Measurements from ENCODE around the gene PIP5K1B. TPM values are rescaled to one million over a fixed set of nuclear protein-coding genes. Genes with fewer than 3 reads are reported as not detected.

The PIP5K1B gene
- total and polyA plus RNA-seq, 10 of the 15 experiments (the other 5 are each of a cell fraction or from before 2014, with no cell fraction given), result 6.8 to 16.3 (median 10.6) TPM

GRCh38 chr9:68978066-68978465 is 273.0 kb downstream of the PIP5K1B start:
- RAD21 ChIA-PET (ENCODE audit: unreplicated experiment), result interaction anchor here (0.7 kb wide), 1 partner anchor 21 kb away, joined by 3 read pairs; no protein-coding TSS in a partner anchor
- H3K36me3 ChIP-seq (ENCODE audit: control insufficient read depth in 2 of 2, insufficient read depth in 2 of 2, low read length in 1 of 2), result no peaks in the 10 kb centered on the region; a peak in 1 of 4 replicates
- H3K4me3 ChIP-seq, result no peak overlapping the region
- POLR2A ChIA-PET, result no interaction called here
- no peak for TF ChIP-seq ZNF217 (IDR thresholded peaks at IDR 0.05)
- no peak for TF ChIP-seq SREBF2 (IDR thresholded peaks at IDR 0.05; ENCODE audit: low read length)
- TF ChIP-seq IKZF2 (IDR thresholded peaks at IDR 0.05), result peak; percentile 52 to 61; a peak in 2 of 4 replicates
- peak; percentile 92 for TF ChIP-seq SPI1 (IDR thresholded peaks at IDR 0.05; ENCODE audit: borderline replicate concordance, insufficient read depth, low read depth, low read length)
- TF ChIP-seq BHLHE40 (IDR thresholded peaks at IDR 0.05; ENCODE audit: borderline replicate concordance in 1 of 2, low read depth in 2 of 2, low read length in 1 of 2), result peak in 1 of 2 experiments; percentile 18; a peak in 1 of 4 replicates
- TF ChIP-seq IKZF1 (conservative IDR thresholded peaks at IDR 0.05), result peak; percentile 52; the same call in 1 of the 2 replicates
- 0 out of 2 replicates have a peak, but pooled peaks have one; percentile 16 for TF ChIP-seq RUNX3 (IDR thresholded peaks at IDR 0.05; ENCODE audit: low read length)
- H3K4me1 ChIP-seq (ENCODE audit: control insufficient read depth, insufficient read depth, low read length), result peaks cover 68% of the 10 kb centered on the region
- no peaks in the 10 kb centered on the region for H3K27me3 ChIP-seq (replicated peaks in 1 of 2; ENCODE audit: control insufficient read depth in 2 of 2, insufficient read depth in 2 of 2, low read length in 1 of 2)
- intact Hi-C loops (cut with micrococcal nuclease; ENCODE audit: unreplicated experiment) (loop anchor here (5.0 kb wide), 1 partner anchor 336 kb away; no protein-coding TSS in a partner anchor), in situ Hi-C loops (cut with MboI) (no loop called here)
- 0 out of 3 replicates have a peak, but pooled peaks have one; percentile 3 for ATAC-seq
- SMC1A ChIA-PET (ENCODE audit: uncharacterized antibody, unreplicated experiment), result interaction anchor here (0.8 to 12.2 kb wide), 6 partner anchors 13 to 169 kb away, joined by 3 to 160 read pairs (median 4); no protein-coding TSS in a partner anchor
- no peaks in the 10 kb centered on the region for H3K79me2 ChIP-seq (ENCODE audit: control insufficient read depth, insufficient read depth, low read length)
- no peaks in the 10 kb centered on the region; the same call in 2 of the 3 replicates for H3K9me3 ChIP-seq (replicated peaks; ENCODE audit: control insufficient read depth, insufficient read depth, low read length)
- DNase-seq (ENCODE audit: low read depth, low spot score), result no peak
- FAIRE-seq, result no peak
- no peak overlapping the region for H2AFZ ChIP-seq (ENCODE audit: control insufficient read depth, low read depth, low read length)
- no peak overlapping the region for H3K4me2 ChIP-seq (ENCODE audit: control insufficient read depth, insufficient read depth)
- CTCF ChIA-PET, result no interaction called here
- H4K20me1 ChIP-seq (ENCODE audit: control insufficient read depth, insufficient read depth), result no peaks in the 10 kb centered on the region
- no TSS peak for BruUV-seq (replicated peaks)
- 58% methylated on average over 4 of the region's 4 CpGs for WGBS (ENCODE audit: insufficient coverage, insufficient replicate concordance, low lambda C conversion rate, missing lambda C conversion rate)
- no peak overlapping the region for H3K27ac ChIP-seq (ENCODE audit: control insufficient read depth, insufficient read depth)
- H3K9ac ChIP-seq (ENCODE audit: control insufficient read depth, insufficient read depth, low read length), result no peak overlapping the region

- H2AFZ ChIP-seq (ENCODE audit: control insufficient read depth, low read depth, low read length), result no peak overlapping the region
- intact Hi-C loops (cut with micrococcal nuclease; ENCODE audit: unreplicated experiment) (loop anchor here (5.0 kb wide), 1 partner anchor 336 kb away; no protein-coding TSS in a partner anchor), in situ Hi-C loops (cut with MboI) (no loop called here)
- H3K4me3 ChIP-seq, result no peak overlapping the region
- H4K20me1 ChIP-seq (ENCODE audit: control insufficient read depth, insufficient read depth), result no peaks in the 10 kb centered on the region
- DNase-seq (ENCODE audit: low read depth, low spot score) (no peak), FAIRE-seq (no peak), ATAC-seq (no peak)
- no TSS peak for BruUV-seq (replicated peaks)
- ChIA-PET CTCF (interaction anchor here (1.2 kb wide), 1 partner anchor 11 kb away, joined by 5 read pairs; no protein-coding TSS in a partner anchor), POLR2A (no interaction called here), RAD21 (ENCODE audit: unreplicated experiment) (interaction anchor here (0.7 kb wide), 1 partner anchor 21 kb away, joined by 3 read pairs; no protein-coding TSS in a partner anchor), SMC1A (ENCODE audit: uncharacterized antibody, unreplicated experiment) (interaction anchor here (0.5 to 12.2 kb wide), 7 partner anchors 11 to 169 kb away, joined by 3 to 160 read pairs (median 4); no protein-coding TSS in a partner anchor)
- no peak overlapping the region for H3K4me2 ChIP-seq (ENCODE audit: control insufficient read depth, insufficient read depth)
- no peaks in the 10 kb centered on the region; the same call in 2 of the 3 replicates for H3K9me3 ChIP-seq (replicated peaks; ENCODE audit: control insufficient read depth, insufficient read depth, low read length)
- no peak overlapping the region for H3K27ac ChIP-seq (ENCODE audit: control insufficient read depth, insufficient read depth)
- no peak overlapping the region for H3K9ac ChIP-seq (ENCODE audit: control insufficient read depth, insufficient read depth, low read length)
- no peaks in the 10 kb centered on the region; a peak in 1 of 4 replicates for H3K36me3 ChIP-seq (ENCODE audit: control insufficient read depth in 2 of 2, insufficient read depth in 2 of 2, low read length in 1 of 2)
- 96% methylated on average over 3 of the region's 3 CpGs for WGBS (ENCODE audit: insufficient coverage, insufficient replicate concordance, low lambda C conversion rate, missing lambda C conversion rate)
- H3K27me3 ChIP-seq (replicated peaks in 1 of 2; ENCODE audit: control insufficient read depth in 2 of 2, insufficient read depth in 2 of 2, low read length in 1 of 2), result no peaks in the 10 kb centered on the region
- H3K4me1 ChIP-seq (ENCODE audit: control insufficient read depth, insufficient read depth, low read length), result peaks cover 71% of the 10 kb centered on the region
- H3K79me2 ChIP-seq (ENCODE audit: control insufficient read depth, insufficient read depth, low read length), result no peaks in the 10 kb centered on the region
- TF ChIP-seq HDAC6 (IDR thresholded peaks at IDR 0.05; ENCODE audit: unreplicated experiment), result no peak
- no peak for TF ChIP-seq E2F4 (IDR thresholded peaks at IDR 0.05; ENCODE audit: low read depth, low read length)
- TF ChIP-seq SP1 (IDR thresholded peaks at IDR 0.05; ENCODE audit: low read depth, low read length), result no peak
- TF ChIP-seq KLF5 (IDR thresholded peaks at IDR 0.05; ENCODE audit: partially characterized antibody), result no peak
- TF ChIP-seq ZNF274 (IDR thresholded peaks at IDR 0.05; ENCODE audit: insufficient read depth, insufficient read length), result no peak
- TF ChIP-seq NR2F1 (conservative IDR thresholded peaks at IDR 0.05), result no peak
- TF ChIP-seq PML (IDR thresholded peaks at IDR 0.05; ENCODE audit: low read length), result no peak
- no peak for TF ChIP-seq IRF3 (IDR thresholded peaks at IDR 0.05)
Observed at GRCh38 chr9:68978501-68978900, 273.5 kb downstream of the PIP5K1B start.
